ENCODE results near the gene ELMO1. TPM values are rescaled to one million over a fixed set of nuclear protein-coding genes. Genes with fewer than 3 reads are reported as not detected.
A peak's percentile ranks its signal among the peaks of the same experiment; 100 is the strongest.

ELMO1 gene
- total and polyA plus RNA-seq, 8 donors, result 3.0 to 20.6 (median 6.6) TPM

GRCh38 chr7:37160656-37161055 lies 288.0 kb downstream of the ELMO1 start:
- Histone ChIP-seq H3K36me3 (no peaks in the 10 kb centered on the region), H3K4me1 (peaks cover 0 to 4% (median 0%) of the 10 kb centered on the region in 3 donors), H3K4me3 (no peak overlapping the region), H3K27me3 (no peaks in the 10 kb centered on the region), H3K9me3 (no peaks in the 10 kb centered on the region), H3K27ac (no peak overlapping the region)
- ATAC-seq, result no peak
- 90 to 95% methylated on average over 2 of the region's 2 CpGs for WGBS, 2 donors
- no peak for DNase-seq
- no peak for TF ChIP-seq CTCF (IDR thresholded peaks at IDR 0.05)
- FAIRE-seq, result no peak
- intact Hi-C loops (cut with DNase I), result no loop called here

GRCh38 chr7:37153376-37153775 lies 295.3 kb downstream of the ELMO1 start:
- intact Hi-C loops (cut with DNase I), result no loop called here
- WGBS, 2 donors, result 65 to 85% methylated on average over 6 of the region's 6 CpGs
- peaks cover 12 to 34% (median 34%) of the 10 kb centered on the region in 3 donors for H3K4me1 ChIP-seq
- FAIRE-seq (no peak), DNase-seq (no peak), ATAC-seq (no peak)
- no peak for TF ChIP-seq CTCF (IDR thresholded peaks at IDR 0.05)
- H3K27me3 ChIP-seq, result no peaks in the 10 kb centered on the region
- no peak overlapping the region for H3K4me3 ChIP-seq
- H3K27ac ChIP-seq, result no peak overlapping the region
- no peaks in the 10 kb centered on the region for H3K36me3 ChIP-seq
- H3K9me3 ChIP-seq, result no peaks in the 10 kb centered on the region

- intact Hi-C loops (cut with DNase I), result no loop called here
- Histone ChIP-seq H3K36me3 (no peaks in the 10 kb centered on the region), H3K27me3 (no peaks in the 10 kb centered on the region), H3K9me3 (no peaks in the 10 kb centered on the region), H3K27ac (peak overlapping the region; percentile 4 to 69 (median 51)), H3K4me3 (no peak overlapping the region), H3K4me1 (peaks cover 12 to 34% (median 34%) of the 10 kb centered on the region in 3 donors)
- no peak for TF ChIP-seq CTCF (IDR thresholded peaks at IDR 0.05)
- DNase-seq (peak in 3 of 6 donors; percentile 48 to 73 (median 72)), ATAC-seq (peak; percentile 78 to 84 (median 82)), FAIRE-seq (no peak)
- 35 to 45% methylated on average over 7 of the region's 7 CpGs for WGBS, 2 donors
Observed at GRCh38 chr7:37151741-37152413, 296.8 kb downstream of the ELMO1 start.

- no peaks in the 10 kb centered on the region for H3K9me3 ChIP-seq
- no peak for FAIRE-seq
- TF ChIP-seq CTCF (IDR thresholded peaks at IDR 0.05), result no peak
Observed at GRCh38 chr7:37150856-37151255, 297.8 kb downstream of the ELMO1 start.

GRCh38 chr7:37150180-37150579 lies 298.5 kb downstream of the ELMO1 start:
- Histone ChIP-seq H3K9me3 (no peaks in the 10 kb centered on the region), H3K27me3 (no peaks in the 10 kb centered on the region), H3K27ac (peak overlapping the region in 2 of 4 donors; percentile 41 to 69), H3K4me1 (peaks cover 12 to 34% (median 34%) of the 10 kb centered on the region in 3 donors), H3K36me3 (no peaks in the 10 kb centered on the region), H3K4me3 (no peak overlapping the region)
- DNase-seq (no peak), FAIRE-seq (peak; percentile 68), ATAC-seq (peak in 3 of 4 donors; percentile 4 to 19 (median 17))
- TF ChIP-seq CTCF (IDR thresholded peaks at IDR 0.05), result no peak
- intact Hi-C loops (cut with DNase I), result no loop called here
- WGBS, 2 donors, result 9 to 10% methylated on average over 4 of the region's 4 CpGs

More at GRCh38 chr7:37150856-37151255, 297.8 kb downstream of the ELMO1 start:
- intact Hi-C loops (cut with DNase I), result no loop called here
- Histone ChIP-seq H3K4me3 (no peak overlapping the region), H3K36me3 (no peaks in the 10 kb centered on the region), H3K4me1 (peaks cover 12 to 34% (median 34%) of the 10 kb centered on the region in 3 donors), H3K27ac (peak overlapping the region; percentile 4 to 69 (median 51)), H3K27me3 (no peaks in the 10 kb centered on the region)
- peak in 1 of 6 donors; percentile 26 for DNase-seq
- ATAC-seq, result peak; percentile 6 to 19 (median 10)
- WGBS, 2 donors, result 56 to 63% methylated on average over 4 of the region's 4 CpGs

All from pancreas (tissue), 10 donors.